ENCODE results near the gene CAMK2G. TPM values are rescaled to one million over a fixed set of nuclear protein-coding genes. Genes with fewer than 3 reads are reported as not detected.
A peak's percentile ranks its signal among the peaks of the same experiment; 100 is the strongest.
"Not testable (repeated sequence)": the region's sequence is repeated elsewhere in the genome, so short reads cannot be mapped to it uniquely, and the experiment has no call there.

CAMK2G gene
- 1 to 10 TPM; 4.8 to 5.8 (median 5.0) TPM for polyA plus RNA-seq

DNA sequence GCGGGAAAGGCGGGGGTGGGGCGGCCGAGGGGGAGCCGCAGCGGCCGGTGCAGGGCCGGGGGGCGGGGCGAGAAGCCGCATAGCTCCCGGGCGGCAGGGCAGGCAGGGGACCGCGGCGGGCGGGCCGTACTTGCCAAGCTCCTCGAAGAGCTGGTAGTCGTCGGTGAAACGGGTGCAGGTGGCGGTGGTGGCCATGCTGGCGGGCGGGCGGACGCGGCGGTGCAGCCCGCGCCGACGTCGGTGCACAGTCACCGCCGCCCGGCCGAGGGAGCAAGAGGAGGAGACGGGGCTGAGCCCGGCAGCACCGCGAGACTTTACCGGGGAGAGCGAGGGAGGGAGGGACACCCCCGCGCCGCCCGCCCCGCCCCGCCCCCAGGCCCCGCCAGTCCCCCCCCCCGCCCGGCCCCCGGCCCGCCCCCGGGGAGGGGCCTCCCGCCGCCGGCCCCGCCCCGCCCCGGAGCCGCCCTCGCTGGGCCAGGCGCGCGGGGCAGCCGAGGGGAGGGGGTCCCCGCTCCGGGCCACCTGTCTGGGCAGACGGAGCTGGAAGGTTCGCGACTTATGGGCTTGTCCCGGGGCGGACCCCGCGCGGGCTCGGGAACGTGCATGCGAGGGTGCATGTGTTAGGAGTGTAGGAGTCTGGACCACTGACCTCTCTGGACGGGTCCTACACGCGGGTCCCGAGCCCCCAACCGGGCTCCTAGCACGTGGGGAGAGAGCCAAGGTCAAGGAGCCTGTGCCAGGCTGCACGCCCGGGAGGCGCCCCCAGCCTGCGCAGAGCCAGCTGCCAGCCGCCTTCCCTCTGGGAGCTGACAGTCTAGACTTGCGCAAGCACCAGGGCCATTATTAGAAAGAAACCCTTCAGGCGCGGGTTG lies at the start of gene CAMK2G:
TSS of gene CAMK2G (minus strand) at position 289 of the 872 bp plus-strand sequence. CDS start at position 195, 94 bp downstream.
- DNase-seq = peak; percentile 79 to 87 (median 85)
- Mint-ChIP-seq H3K4me1 (peaks cover 45 to 54% of the 10 kb centered on the region in 2 donors), H3K4me3 (peak within 1 kb of the TSS; percentile 86 to 94 (median 86)), H3K9me3 (no peaks in the 10 kb centered on the region), H3K27me3 (ENCODE audit: low read depth in 3 of 3) (peaks cover 0 to 8% (median 5%) of the 10 kb centered on the region in 3 donors), H3K36me3 (peaks cover 3 to 15% (median 5%) of the 10 kb centered on the region in 3 donors), H3K27ac (peak within 1 kb of the TSS; percentile 80 to 94 (median 84))

- peaks cover 24 to 26% of the 10 kb centered on the region in 2 donors for H3K4me1 Mint-ChIP-seq
- no peaks in the 10 kb centered on the region for H3K9me3 Mint-ChIP-seq
- peaks cover 2 to 11% (median 9%) of the 10 kb centered on the region in 3 donors for H3K27me3 Mint-ChIP-seq (ENCODE audit: low read depth in 3 of 3)
- H3K27ac Mint-ChIP-seq = no peak overlapping the region
- peak overlapping the region in 4 of 5 donors; percentile 11 to 67 (median 34) for H3K4me3 Mint-ChIP-seq
- DNase-seq = no peak
- peaks cover 0 to 7% (median 0%) of the 10 kb centered on the region in 3 donors for H3K36me3 Mint-ChIP-seq
Observed at GRCh38 chr10:73922864-73923133, 48.4 kb upstream of the CAMK2G start.

DNA sequence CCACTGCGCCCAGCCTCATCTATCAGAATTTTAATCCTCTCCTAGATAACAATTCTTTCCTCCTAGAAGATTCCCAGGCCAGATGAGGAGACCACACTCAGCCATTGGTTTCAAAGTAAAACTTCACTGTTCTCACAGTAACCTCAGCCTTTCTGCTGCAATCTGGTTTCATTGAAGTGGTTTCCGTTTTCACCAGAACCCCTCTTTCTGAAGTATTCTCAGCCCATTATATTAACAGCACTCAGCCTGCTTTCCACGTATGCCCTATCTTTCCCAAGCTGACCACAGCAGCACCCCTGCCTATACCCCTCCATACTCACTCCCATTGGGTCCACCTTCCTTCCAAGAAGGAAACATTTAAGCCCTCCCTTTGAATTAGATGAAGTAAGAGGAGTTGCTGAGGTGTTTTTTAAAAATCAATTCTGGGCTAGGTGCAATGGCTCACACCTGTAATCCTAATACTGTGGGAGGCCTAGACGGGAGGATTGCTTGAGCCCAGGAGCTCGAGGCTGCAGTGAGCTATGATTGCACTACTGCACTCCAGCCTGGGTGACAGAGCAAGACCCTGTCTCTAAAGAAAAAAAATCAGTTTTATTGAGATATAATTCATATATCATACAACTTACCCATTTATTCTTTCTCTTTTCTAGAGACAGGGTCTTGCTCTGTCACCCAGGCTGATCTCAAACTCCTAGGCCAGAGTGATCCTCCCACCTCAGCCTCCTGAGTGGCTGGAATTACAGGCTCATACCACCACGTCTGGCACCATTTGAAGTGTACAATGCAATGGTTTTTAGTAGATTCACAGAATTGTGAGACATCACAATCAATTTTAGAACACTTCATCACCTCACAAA lies 47.9 kb upstream of the CAMK2G start:
- Mint-ChIP-seq H3K36me3 (peaks cover 0 to 7% (median 0%) of the 10 kb centered on the region in 3 donors), H3K4me1 (peaks cover 24 to 26% of the 10 kb centered on the region in 2 donors), H3K9me3 (no peaks in the 10 kb centered on the region), H3K27me3 (ENCODE audit: low read depth in 3 of 3) (peaks cover 2 to 10% (median 9%) of the 10 kb centered on the region in 3 donors), H3K27ac (peak overlapping the region in 1 of 6 donors; percentile 51), H3K4me3 (peak overlapping the region; percentile 37 to 79 (median 55))
- peak; percentile 40 to 58 (median 46) for DNase-seq

GRCh38 chr10:73920089-73920488 lies 45.7 kb upstream of the CAMK2G start:
- Mint-ChIP-seq H3K36me3 (no peaks in the 10 kb centered on the region), H3K9me3 (peaks cover 0 to 5% (median 0%) of the 10 kb centered on the region in 6 donors), H3K27me3 (ENCODE audit: low read depth in 3 of 3) (peaks cover 4 to 9% (median 7%) of the 10 kb centered on the region in 3 donors), H3K27ac (no peak overlapping the region), H3K4me1 (peaks cover 26% of the 10 kb centered on the region in 2 donors), H3K4me3 (peak overlapping the region in 1 of 5 donors; percentile 46)
- no peak for DNase-seq

GRCh38 chr10:73919481-73919880 lies 45.1 kb upstream of the CAMK2G start:
- H3K4me1 Mint-ChIP-seq = peaks cover 26% of the 10 kb centered on the region in 2 donors
- not testable (repeated sequence) for DNase-seq; H3K27ac Mint-ChIP-seq; H3K27me3 Mint-ChIP-seq (ENCODE audit: low read depth in 3 of 3); H3K9me3 Mint-ChIP-seq; H3K36me3 Mint-ChIP-seq; H3K4me3 Mint-ChIP-seq

- no peak overlapping the region for H3K27ac Mint-ChIP-seq
- peaks cover 4 to 5% (median 4%) of the 10 kb centered on the region in 3 donors for H3K27me3 Mint-ChIP-seq (ENCODE audit: low read depth in 3 of 3)
- DNase-seq = no peak
- H3K4me3 Mint-ChIP-seq = no peak overlapping the region
- peaks cover 12 to 24% of the 10 kb centered on the region in 2 donors for H3K4me1 Mint-ChIP-seq
- H3K9me3 Mint-ChIP-seq = peaks cover 0 to 5% (median 0%) of the 10 kb centered on the region in 6 donors
- H3K36me3 Mint-ChIP-seq = no peaks in the 10 kb centered on the region
Observed at GRCh38 chr10:73917566-73918305, 43.4 kb upstream of the CAMK2G start.

GRCh38 chr10:73916761-73917470 lies 42.6 kb upstream of the CAMK2G start:
- Mint-ChIP-seq H3K9me3 (peaks cover 0 to 5% (median 0%) of the 10 kb centered on the region in 6 donors), H3K27ac (peak overlapping the region in 1 of 6 donors; percentile 9), H3K4me1 (peaks cover 4 to 16% of the 10 kb centered on the region in 2 donors), H3K36me3 (no peaks in the 10 kb centered on the region), H3K27me3 (ENCODE audit: low read depth in 3 of 3) (peaks cover 4 to 5% (median 4%) of the 10 kb centered on the region in 3 donors), H3K4me3 (no peak overlapping the region)
- DNase-seq = no peak

DNA sequence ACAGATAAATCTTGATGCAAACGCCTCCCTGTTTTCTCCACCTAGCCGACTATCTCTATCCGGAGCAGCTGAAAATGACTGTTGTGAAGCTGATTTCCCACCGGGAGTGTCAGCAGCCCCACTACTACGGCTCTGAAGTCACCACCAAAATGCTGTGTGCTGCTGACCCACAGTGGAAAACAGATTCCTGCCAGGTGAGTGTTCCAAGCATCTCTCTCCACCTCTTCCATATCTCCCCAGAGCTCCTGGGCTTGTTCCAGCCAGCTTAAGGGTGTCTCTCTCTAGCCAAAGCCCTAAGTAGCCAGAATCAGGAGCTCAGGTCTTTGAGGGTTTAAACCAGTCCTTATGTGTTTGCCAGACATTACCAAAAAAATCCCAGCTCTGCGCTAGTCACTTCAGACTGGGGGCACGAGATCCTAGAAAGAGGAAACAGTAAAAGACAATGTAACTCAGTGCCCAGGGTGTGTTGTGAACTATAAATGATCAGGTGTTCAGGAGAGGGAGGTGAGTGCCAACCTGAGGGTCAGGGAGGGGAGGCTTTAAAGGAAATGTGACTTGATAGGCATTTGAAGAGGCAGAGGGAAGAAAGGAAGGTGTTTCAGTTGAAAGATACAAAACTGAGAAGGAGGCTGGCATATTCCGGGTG lies 41.0 kb upstream of the CAMK2G start:
- Mint-ChIP-seq H3K4me3 (no peak overlapping the region), H3K4me1 (peaks cover 13 to 18% of the 10 kb centered on the region in 2 donors), H3K27me3 (ENCODE audit: low read depth in 3 of 3) (peaks cover 5 to 10% (median 10%) of the 10 kb centered on the region in 3 donors), H3K9me3 (peaks cover 0 to 5% (median 0%) of the 10 kb centered on the region in 6 donors), H3K36me3 (peaks cover 0 to 3% (median 0%) of the 10 kb centered on the region in 3 donors), H3K27ac (no peak overlapping the region)
- DNase-seq = no peak

DNA sequence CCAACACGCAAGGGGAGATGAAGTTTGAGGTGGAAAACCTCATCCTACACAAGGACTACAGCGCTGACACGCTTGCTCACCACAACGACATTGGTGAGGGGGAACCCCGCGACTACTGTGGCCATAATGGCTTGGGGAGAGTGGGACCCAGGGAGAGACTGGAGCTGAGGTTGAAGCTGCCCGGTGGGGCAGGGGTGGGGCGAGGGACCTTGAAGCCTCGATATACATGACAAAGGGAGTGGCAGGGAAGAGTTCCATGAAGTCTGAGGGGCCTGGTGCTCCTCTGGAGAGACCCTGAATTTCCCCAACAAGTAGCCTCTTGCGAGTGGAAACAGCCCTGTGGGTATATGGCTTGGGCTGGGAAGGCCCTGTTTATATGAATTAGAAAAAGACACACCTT lies 39.7 kb upstream of the CAMK2G start:
- Mint-ChIP-seq H3K27ac (no peak overlapping the region), H3K27me3 (ENCODE audit: low read depth in 3 of 3) (peaks cover 4 to 12% (median 8%) of the 10 kb centered on the region in 3 donors)
- no peak for DNase-seq

DNA sequence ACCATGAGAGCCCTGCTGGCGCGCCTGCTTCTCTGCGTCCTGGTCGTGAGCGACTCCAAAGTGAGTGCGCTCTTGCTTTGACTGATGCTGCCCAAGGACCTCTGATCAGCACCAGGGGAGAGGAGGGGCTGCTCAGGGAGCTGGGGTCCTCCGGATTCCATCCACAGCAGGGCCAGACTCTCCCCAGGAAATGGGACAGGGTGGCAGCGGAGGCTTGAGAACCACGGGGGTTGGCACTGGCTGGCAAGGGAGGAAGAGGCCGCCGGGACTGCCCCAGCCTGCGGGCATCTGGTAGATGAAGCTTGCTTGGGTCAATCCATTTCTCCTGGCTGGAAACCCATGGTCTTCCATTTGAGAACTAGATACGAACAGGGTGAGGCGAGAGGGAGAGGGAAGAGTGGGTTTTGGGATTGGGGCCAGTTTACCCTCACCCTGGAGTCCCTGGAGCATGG lies 37.2 kb upstream of the CAMK2G start:
- Mint-ChIP-seq H3K27ac (no peak overlapping the region), H3K27me3 (ENCODE audit: low read depth in 3 of 3) (peaks cover 4 to 15% (median 14%) of the 10 kb centered on the region in 3 donors), H3K4me1 (peaks cover 34 to 39% of the 10 kb centered on the region in 2 donors), H3K4me3 (peak overlapping the region; percentile 79 to 99 (median 91)), H3K36me3 (peaks cover 0 to 3% (median 0%) of the 10 kb centered on the region in 3 donors), H3K9me3 (peaks cover 0 to 3% (median 0%) of the 10 kb centered on the region in 6 donors)
- DNase-seq = no peak

More for the DNA sequence above, 39.7 kb upstream of the CAMK2G start:
- H3K4me1 Mint-ChIP-seq = peaks cover 24 to 26% of the 10 kb centered on the region in 2 donors
- no peak overlapping the region for H3K4me3 Mint-ChIP-seq
- H3K36me3 Mint-ChIP-seq = peaks cover 0 to 3% (median 0%) of the 10 kb centered on the region in 3 donors
- H3K9me3 Mint-ChIP-seq = peaks cover 0 to 5% (median 0%) of the 10 kb centered on the region in 6 donors

DNA sequence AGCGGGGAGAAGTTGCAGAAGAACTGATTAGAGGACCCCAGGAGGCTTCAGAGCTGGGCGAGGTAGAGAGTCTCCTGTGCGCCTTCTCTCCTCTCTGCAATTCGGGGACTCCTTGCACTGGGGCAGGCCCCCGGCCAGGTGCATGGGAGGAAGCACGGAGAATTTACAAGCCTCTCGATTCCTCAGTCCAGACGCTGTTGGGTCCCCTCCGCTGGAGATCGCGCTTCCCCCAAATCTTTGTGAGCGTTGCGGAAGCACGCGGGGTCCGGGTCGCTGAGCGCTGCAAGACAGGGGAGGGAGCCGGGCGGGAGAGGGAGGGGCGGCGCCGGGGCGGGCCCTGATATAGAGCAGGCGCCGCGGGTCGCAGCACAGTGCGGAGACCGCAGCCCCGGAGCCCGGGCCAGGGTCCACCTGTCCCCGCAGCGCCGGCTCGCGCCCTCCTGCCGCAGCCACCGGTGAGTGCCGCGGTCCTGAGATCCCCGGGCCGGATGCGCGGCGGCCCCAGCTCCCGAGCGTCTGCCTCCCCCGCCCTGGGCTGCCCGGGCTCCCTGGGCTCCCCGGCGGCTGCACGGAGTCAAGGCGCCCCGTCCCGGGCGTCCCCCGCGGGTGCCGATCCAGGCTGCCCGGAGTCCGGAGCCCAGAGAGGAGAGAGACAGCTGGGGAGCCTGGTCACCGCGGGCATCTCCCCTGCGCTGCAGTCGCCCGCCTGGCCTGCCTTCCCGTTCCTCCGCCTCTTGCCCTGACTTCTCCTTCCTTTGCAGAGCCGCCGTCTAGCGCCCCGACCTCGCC lies 36.6 kb upstream of the CAMK2G start, which contains the start of gene PLAU:
TSS of gene PLAU (plus strand) at position 369 of the 789 bp plus-strand sequence. CDS start 424 bp downstream, outside the sequence.
- Mint-ChIP-seq H3K36me3 (peaks cover 0 to 3% (median 0%) of the 10 kb centered on the region in 3 donors), H3K27ac (peak within 1 kb of the TSS in 2 of 6 donors; percentile 26 to 81), H3K27me3 (ENCODE audit: low read depth in 3 of 3) (peaks cover 4 to 15% (median 12%) of the 10 kb centered on the region in 3 donors), H3K4me3 (peak within 1 kb of the TSS; percentile 79 to 99 (median 91)), H3K4me1 (peaks cover 34 to 39% of the 10 kb centered on the region in 2 donors), H3K9me3 (peaks cover 0 to 3% (median 0%) of the 10 kb centered on the region in 6 donors)
- peak; percentile 33 to 41 (median 36) for DNase-seq
